Measurements from ENCODE around the gene MGAT1. TPM values are rescaled to one million over a fixed set of nuclear protein-coding genes. Genes with fewer than 3 reads are reported as not detected.

Gene MGAT1
- total RNA-seq, 2 experiments from 2014 or later, result 141 to 142 TPM

DNA sequence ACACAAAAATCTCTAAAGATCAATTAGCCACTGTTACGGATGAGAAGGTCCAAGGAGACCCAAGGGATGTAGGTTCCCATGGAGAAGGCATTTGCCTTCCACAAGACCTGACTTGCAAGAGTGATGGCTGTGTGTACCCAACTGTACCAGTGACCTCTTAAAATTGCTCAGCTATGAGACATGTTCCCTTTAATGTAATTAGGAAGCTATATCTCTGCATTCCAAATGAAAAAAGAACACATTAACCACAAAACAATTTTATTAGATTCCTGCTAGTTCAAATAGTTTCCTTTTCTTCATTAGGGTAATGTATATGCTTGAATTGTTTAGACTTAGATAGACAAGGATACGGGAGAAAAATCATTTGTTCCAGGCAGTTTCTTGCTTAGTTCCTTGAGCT lies 66.1 kb downstream of the MGAT1 start:
- H3K9me3 Mint-ChIP-seq (ENCODE audit: low read depth), result no peaks in the 10 kb centered on the region
- no peak overlapping the region for H3K27ac Mint-ChIP-seq
- peaks cover 34% of the 10 kb centered on the region for H3K27me3 Mint-ChIP-seq
- DNase-seq (no peak), ATAC-seq (no peak)
- H3K4me3 Mint-ChIP-seq, result no peak overlapping the region
- no peaks in the 10 kb centered on the region for H3K36me3 Mint-ChIP-seq
- CTCF ChIA-PET, result no interaction called here
- H3K4me1 Mint-ChIP-seq, result no peaks in the 10 kb centered on the region

Other genes starting within 250 kb of the MGAT1 start
- not detected for gene SCGB3A1, start 211.3 kb downstream of the MGAT1 start, total RNA-seq
- gene FLT4, start 153.2 kb downstream of the MGAT1 start, total RNA-seq, result 1 to 10 TPM; 1.7 to 2.8 TPM
- gene OR2Y1, start 62.7 kb downstream of the MGAT1 start, total RNA-seq, result not detected
- gene ZFP62, start 58.5 kb upstream of the MGAT1 start, total RNA-seq, result 10 to 100 TPM; 23.2 to 25.2 TPM
- gene BTNL8, start 96.4 kb upstream of the MGAT1 start, total RNA-seq, result 1 to 10 TPM in 1 of 2 experiments, not detected in 1; 1.7 TPM
- not detected for gene BTNL3, start 186.0 kb upstream of the MGAT1 start, total RNA-seq
- gene BTNL9, start 237.5 kb upstream of the MGAT1 start, total RNA-seq, result not detected

All from activated CD8-positive, alpha-beta memory T cell treated with anti-CD3 and anti-CD28 coated beads, Interleukin-2, amount 10 ng/mL, durations not matched to agents 7 days and 5 days (primary cell).